NCI-H1436 treated with DMSO at 0.1 percent for 48 hours (cell line): ENCODE measurements around the gene PRKCE.

Experiments used
- DNase-seq: peaks from one replicate; lab custom pipeline; 2025; lab: John Stamatoyannopoulos, UW

PRKCE gene

DNA sequence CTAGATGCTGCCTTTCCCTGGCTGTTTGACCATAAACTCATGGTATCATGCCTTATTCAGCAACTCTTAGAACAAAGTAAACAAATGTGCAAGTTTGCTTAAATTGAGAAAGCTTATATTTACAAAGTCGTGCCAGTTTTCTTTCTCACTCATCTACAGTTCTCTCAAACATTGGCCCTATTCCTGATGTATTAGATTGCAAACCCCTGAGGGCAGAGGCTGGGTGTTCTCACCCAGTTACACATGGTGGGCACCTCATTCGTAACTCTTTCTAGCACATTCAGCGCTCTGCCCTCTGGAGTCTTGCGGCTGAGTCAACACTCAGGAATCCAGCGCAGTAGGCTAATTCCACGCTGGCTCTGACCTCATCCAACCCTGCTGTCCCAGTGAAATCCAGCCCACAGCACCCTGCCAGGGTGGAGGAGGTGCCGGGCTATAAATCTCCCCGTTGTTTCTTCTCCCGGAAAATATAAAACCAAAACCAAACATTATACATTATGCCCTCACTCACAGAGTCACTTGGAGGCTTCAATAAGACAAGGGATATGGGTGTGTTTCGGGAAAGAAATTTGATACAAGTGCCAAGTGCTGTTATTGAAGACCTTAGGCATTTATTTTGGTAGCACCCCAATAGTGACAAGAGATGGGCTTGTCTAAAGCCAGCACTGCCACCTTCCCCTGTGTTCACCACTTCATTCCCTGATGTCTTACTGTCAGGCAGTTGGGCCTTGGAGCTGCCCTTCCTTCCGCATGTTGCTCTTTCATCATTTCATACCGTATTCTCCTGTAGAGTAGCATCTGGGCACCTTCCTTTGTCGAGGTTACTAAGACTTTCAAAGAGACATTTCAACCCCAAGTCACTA is 287.4 kb downstream of the PRKCE start:
- DNase-seq, result no peak

DNA sequence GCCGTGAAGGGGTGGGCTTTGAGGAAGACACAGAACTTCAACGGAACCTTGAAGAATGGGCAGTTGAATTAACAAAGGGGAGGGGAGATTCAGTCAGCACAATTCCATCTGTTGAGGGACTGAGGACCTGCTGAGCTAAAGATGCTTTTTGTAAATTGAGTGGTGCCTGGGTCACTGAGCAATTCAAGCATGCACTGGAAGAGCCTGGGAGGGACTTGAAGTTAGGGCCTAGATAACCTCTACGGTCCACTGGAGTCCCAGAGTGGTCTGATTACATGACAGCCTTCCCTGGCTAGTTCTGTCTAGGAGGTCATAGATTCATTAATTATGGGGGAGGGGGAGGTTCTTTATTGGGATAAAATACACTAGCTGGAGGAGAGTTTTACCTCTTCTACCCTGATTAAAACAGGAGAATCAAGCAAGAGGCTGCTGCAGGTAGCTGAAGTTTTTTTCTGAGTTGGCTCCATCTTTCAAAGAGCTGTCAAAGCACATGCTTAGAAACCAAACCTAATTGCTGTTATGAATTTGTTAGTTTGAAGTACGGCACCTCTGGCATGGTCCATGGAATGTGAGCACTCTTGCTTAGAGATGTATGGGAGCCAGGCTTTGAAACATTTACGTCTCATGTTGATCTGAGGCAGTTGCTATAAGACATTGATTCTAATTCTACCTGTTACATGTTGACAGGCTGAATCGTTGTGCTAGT is 290.2 kb downstream of the PRKCE start:
- no peak for DNase-seq

- DNase-seq, result no peak
Measured at GRCh38 chr2:45942237-45942738, 290.8 kb downstream of the PRKCE start.

- DNase-seq, result no peak
Measured at GRCh38 chr2:45943219-45944044, 292.0 kb downstream of the PRKCE start.

- no peak for DNase-seq
Measured at GRCh38 chr2:45944074-45944473, 292.6 kb downstream of the PRKCE start.

DNA sequence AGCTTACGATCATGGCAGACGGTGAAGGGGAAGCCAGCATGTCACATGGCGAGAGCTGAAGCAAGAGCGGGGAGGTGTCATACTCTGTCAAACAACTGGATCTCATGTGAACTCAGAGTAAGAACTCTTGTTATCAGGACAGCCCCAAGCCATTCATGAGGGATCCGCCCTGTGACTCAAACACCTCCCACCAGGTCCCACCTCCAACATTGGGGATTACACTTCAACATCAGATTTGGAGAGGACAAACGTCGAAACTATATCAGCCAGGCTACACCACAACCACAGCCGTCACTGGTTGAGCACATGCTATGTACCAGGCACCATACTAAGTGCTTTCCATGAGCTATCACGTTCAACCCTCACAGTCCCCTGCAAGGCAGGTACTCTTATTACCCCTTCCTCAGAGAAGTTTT is 293.8 kb downstream of the PRKCE start:
- DNase-seq, result no peak

- DNase-seq, result no peak
Measured at GRCh38 chr2:45946023-45946422, 294.5 kb downstream of the PRKCE start.

DNA sequence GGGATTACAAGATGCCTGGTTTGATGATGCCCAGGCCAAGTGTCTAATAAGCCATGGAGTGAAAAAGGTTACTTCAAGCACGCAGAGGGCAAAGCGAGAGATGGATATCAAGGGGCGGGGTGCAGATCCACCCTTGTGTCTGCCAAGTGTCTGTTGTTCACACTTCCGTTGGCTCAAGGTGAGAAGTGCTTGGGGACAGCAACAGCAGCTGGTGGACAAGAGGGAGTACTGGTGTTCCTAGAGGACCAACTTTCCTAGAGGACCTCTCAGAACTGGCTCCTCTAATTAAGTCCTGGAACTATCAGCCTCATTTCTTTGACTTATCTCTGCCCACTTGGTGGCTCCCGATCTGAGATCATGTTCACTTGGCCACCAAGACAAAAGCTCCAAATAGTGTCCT is 299.1 kb downstream of the PRKCE start:
- DNase-seq, result no peak

- DNase-seq, result no peak
Measured at GRCh38 chr2:45951025-45951727, 299.7 kb downstream of the PRKCE start.

DNA sequence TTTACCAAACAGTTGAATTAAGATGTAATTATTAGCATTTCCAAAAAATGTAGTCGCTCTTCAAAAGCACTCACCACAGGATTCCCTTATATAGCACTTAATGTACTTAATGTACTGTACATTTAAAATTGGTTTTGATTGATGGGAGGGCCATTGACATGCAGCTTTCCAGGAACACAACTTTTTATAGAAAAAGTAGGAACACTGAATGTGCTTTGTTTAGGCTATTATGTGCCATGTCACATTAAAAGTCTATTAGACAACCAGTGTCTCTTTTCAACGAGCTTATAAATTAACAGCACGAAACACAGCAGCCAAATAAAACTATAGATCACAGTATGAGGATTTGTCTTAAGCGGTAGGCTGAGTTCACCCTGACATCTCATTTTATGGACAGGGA is 301.1 kb downstream of the PRKCE start:
- no peak for DNase-seq

DNA sequence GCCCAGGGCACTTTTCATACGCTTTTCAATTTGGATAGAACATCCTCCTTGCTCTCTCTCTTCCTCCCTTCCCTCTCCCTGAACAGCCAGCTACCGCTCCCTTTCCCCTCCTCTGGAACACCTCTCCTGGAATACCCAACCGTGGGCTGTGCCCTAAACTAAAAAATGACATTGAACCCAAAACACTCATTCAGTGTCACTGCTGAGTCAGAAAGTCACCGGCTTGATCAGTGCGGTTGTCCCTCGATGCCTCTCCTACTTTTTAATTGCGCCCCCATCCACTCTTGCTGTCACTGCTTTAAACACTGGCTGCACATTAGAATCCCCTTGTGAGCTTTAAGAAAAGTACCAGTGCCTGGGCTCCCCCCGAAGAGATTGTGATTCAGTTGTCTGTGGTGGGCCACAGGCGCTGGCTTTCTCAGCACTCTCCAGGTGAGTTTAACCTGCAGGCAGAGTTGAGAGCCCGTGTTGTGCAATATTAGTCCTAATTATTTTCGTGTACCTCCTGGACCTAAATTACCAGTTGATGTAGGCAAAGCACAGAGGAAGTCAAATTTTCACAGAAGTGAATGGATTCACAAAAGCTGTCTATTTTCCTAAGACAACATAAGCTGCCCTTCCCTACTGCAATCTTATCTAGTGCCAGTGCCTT is 302.0 kb downstream of the PRKCE start:
- no peak for DNase-seq

- no peak for DNase-seq
Measured at GRCh38 chr2:45954233-45954850, 302.9 kb downstream of the PRKCE start.

- DNase-seq, result no peak
Measured at GRCh38 chr2:45957533-45958227, 306.2 kb downstream of the PRKCE start.

GRCh38 chr2:45960057-45960863 is 308.8 kb downstream of the PRKCE start:
- no peak for DNase-seq

- DNase-seq, result no peak
Measured at GRCh38 chr2:45962177-45962921, 310.9 kb downstream of the PRKCE start.

GRCh38 chr2:45963816-45964215 is 312.3 kb downstream of the PRKCE start:
- no peak for DNase-seq

GRCh38 chr2:45964223-45964841 is 312.9 kb downstream of the PRKCE start:
- no peak for DNase-seq

DNA sequence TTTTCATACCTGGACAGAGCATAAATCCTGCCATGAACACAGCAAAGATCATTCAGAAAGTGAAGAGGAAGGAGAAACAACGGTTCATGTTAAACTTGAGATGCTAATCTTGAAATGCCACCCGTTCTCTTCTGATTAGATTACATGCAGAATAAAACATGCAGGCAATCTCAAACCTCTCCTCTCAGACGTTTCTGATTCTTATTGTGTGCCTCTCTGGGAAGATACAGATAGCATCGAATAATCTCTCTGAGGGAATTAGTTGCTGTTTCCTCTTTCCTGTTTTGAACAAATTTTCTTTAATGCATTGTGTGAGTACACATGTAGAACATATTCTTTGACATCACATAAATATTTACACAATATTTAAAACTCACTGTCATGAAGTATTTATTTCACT is 313.4 kb downstream of the PRKCE start:
- DNase-seq, result no peak
